IMR-90 (cell line): ENCODE measurements around the gene TRIM27. TPM values are rescaled to one million over a fixed set of nuclear protein-coding genes. Genes with fewer than 3 reads are reported as not detected.

ENCODE experiments used
- ATAC-seq: fragments of 200-7000 bp; cut with Tn5 transposase; 2 replicates; pipeline ENCODE4 v1.9.1; 2020; ENCODE audit warnings: low read depth, mild to moderate bottlenecking, moderate library complexity
- BruUV-seq: library from RNA; stranded (reverse); fragments of 400-500 nt; replicated peaks from 2 replicates; lab custom pipeline; 2021; lab: Mats Ljungman, UMichigan
- CTCF ChIA-PET: fragments of 300-600 bp; formaldehyde crosslinking; extraction: SDS; loops from one replicate; lab custom pipeline; 2021; ENCODE audit warnings: antibody characterized with exemption; lab: Yijun Ruan, JAX
- POLR2A ChIA-PET: fragments of 300-600 bp; sonication (Branson Sonifier 250); formaldehyde crosslinking; loops from one replicate; lab custom pipeline; 2022; ENCODE audit warnings: antibody characterized with exemption; ENCODE audit not compliant: unreplicated experiment; lab: Charles Lee
- DNase-seq: peaks from one replicate; pipeline ENCODE4 v3.0.0; 2013
- H2AFZ ChIP-seq: replicated peaks from 2 replicates; pipeline ENCODE3; 2013; ENCODE audit warnings: low read length, mild to moderate bottlenecking; ENCODE audit not compliant: poor library complexity
- H2AK5ac ChIP-seq: 2 replicates; pipeline ENCODE4 v1.6.1; 2013; ENCODE audit warnings: low read depth, low read length, inconsistent platforms
- H2AK9ac ChIP-seq: replicated peaks from 2 replicates; pipeline ENCODE3; 2013; ENCODE audit warnings: mild to moderate bottlenecking, low read depth, low read length, moderate library complexity; ENCODE audit not compliant: poor library complexity
- H2BK120ac ChIP-seq: 2 replicates; pipeline ENCODE4 v1.6.1; 2013; ENCODE audit warnings: low read depth, low read length, inconsistent platforms
- H2BK15ac ChIP-seq: 3 replicates; pipeline ENCODE4 v1.6.1; 2013; ENCODE audit warnings: low read depth, low read length, inconsistent platforms
- H2BK20ac ChIP-seq: 2 replicates; pipeline ENCODE4 v1.6.1; 2013; ENCODE audit warnings: low read depth, mild to moderate bottlenecking, inconsistent platforms, low read length, moderate library complexity
- H2BK5ac ChIP-seq: 2 replicates; pipeline ENCODE4 v1.6.1; 2013; ENCODE audit warnings: mild to moderate bottlenecking, low read depth, low read length, inconsistent platforms; ENCODE audit not compliant: poor library complexity, severe bottlenecking
- H3K14ac ChIP-seq: replicated peaks from 2 replicates; pipeline ENCODE4 v1.6.1; 2013; ENCODE audit warnings: low read depth, low read length, inconsistent platforms
- H3K18ac ChIP-seq: 2 replicates; pipeline ENCODE4 v1.6.1; 2013; ENCODE audit warnings: low read depth, low read length, control low read depth
- H3K23ac ChIP-seq: 2 replicates; pipeline ENCODE4 v1.6.1; 2013; ENCODE audit warnings: low read depth, low read length, inconsistent platforms
- H3K27ac ChIP-seq: 2 replicates; pipeline ENCODE4 v1.5.1; 2013; ENCODE audit warnings: mild to moderate bottlenecking, control low read depth, low read length; ENCODE audit not compliant: insufficient read depth
- H3K27me3 ChIP-seq: 2 replicates; pipeline ENCODE4 v1.6.1; 2013; ENCODE audit warnings: low read length; ENCODE audit not compliant: control insufficient read depth, insufficient read depth
- H3K36me3 ChIP-seq: 2 replicates; pipeline ENCODE4 v1.6.1; 2013; ENCODE audit warnings: low read length, mixed read lengths; ENCODE audit not compliant: control insufficient read depth, insufficient read depth
- H3K4ac ChIP-seq: 2 replicates; pipeline ENCODE4 v1.6.1; 2013; ENCODE audit warnings: low read depth, low read length, inconsistent platforms
- H3K4me1 ChIP-seq: 2 replicates; pipeline ENCODE4 v1.6.1; 2013; ENCODE audit warnings: low read length, mixed read lengths; ENCODE audit not compliant: control insufficient read depth, insufficient read depth
- H3K4me2 ChIP-seq: 2 replicates; pipeline ENCODE4 v1.6.1; 2013; ENCODE audit warnings: low read depth, mild to moderate bottlenecking, control low read depth, low read length, moderate library complexity
- H3K4me3 ChIP-seq: 2 replicates; pipeline ENCODE4 v1.5.1; 2013; ENCODE audit warnings: low read depth, mild to moderate bottlenecking, control low read depth, low read length, moderate library complexity; ENCODE audit not compliant: insufficient read depth
- H3K56ac ChIP-seq: 2 replicates; pipeline ENCODE4 v1.6.1; 2013; ENCODE audit warnings: low read length, inconsistent platforms; ENCODE audit not compliant: insufficient read depth; ENCODE audit errors: extremely low read depth
- H3K79me1 ChIP-seq, 2 experiments: 2 replicates each; pipeline ENCODE4 v1.6.1; 2013; ENCODE audit warnings: low read length in 2 of 2, inconsistent platforms in 1 of 2, low read depth in 1 of 2
- H3K9ac ChIP-seq: 2 replicates; pipeline ENCODE4 v1.6.1; 2013; ENCODE audit warnings: low read depth, low read length, control low read depth
- H3K9me1 ChIP-seq: 2 replicates; pipeline ENCODE4 v1.6.1; 2013; ENCODE audit warnings: low read length, inconsistent platforms; ENCODE audit not compliant: insufficient read depth
- H3K9me3 ChIP-seq: 2 replicates; pipeline ENCODE4 v1.6.1; 2013; ENCODE audit warnings: low read length; ENCODE audit not compliant: control insufficient read depth, insufficient read depth
- H4K20me1 ChIP-seq: 2 replicates; pipeline ENCODE4 v1.6.1; 2013; ENCODE audit warnings: low read length, inconsistent platforms; ENCODE audit not compliant: insufficient read depth
- H4K5ac ChIP-seq: 2 replicates; pipeline ENCODE4 v1.6.1; 2013; ENCODE audit warnings: mild to moderate bottlenecking, low read depth, low read length, control low read depth
- H4K8ac ChIP-seq, 2 experiments: 2 replicates each; pipeline ENCODE4 v1.6.1; 2013; ENCODE audit warnings: low read depth in 2 of 2, low read length in 2 of 2, control low read depth in 1 of 2, inconsistent platforms in 1 of 2
- H4K91ac ChIP-seq: 2 replicates; pipeline ENCODE4 v1.6.1; 2013; ENCODE audit warnings: low read depth, low read length, inconsistent platforms; ENCODE audit not compliant: insufficient read depth
- CHD1 ChIP-seq: IDR thresholded peaks from 2 replicates; pipeline ENCODE4 v1.6.1; 2012; ENCODE audit warnings: low read depth, low read length, improper control_type of control experiment
- CTCF ChIP-seq: conservative IDR thresholded peaks from 2 replicates; pipeline ENCODE4 v1.5.1; 2012; ENCODE audit warnings: mild to moderate bottlenecking, low read depth, low read length, improper control_type of control experiment
- ELK1 ChIP-seq: fragments of 150-350 bp; IDR thresholded peaks from 2 replicates; pipeline ENCODE4 v1.6.1; 2016; ENCODE audit warnings: low read depth, mild to moderate bottlenecking, low read length, moderate library complexity, borderline replicate concordance
- MAFK ChIP-seq: IDR thresholded peaks from 2 replicates; pipeline ENCODE4 v1.6.1; 2012; ENCODE audit warnings: low read depth, low read length, improper control_type of control experiment
- MXI1 ChIP-seq: IDR thresholded peaks from 2 replicates; pipeline ENCODE4 v1.6.1; 2012; ENCODE audit warnings: low read depth, mild to moderate bottlenecking, low read length, moderate library complexity, borderline replicate concordance
- RAD21 ChIP-seq: IDR thresholded peaks from 2 replicates; pipeline ENCODE4 v1.6.1; 2012; ENCODE audit warnings: low read length, improper control_type of control experiment
- RCOR1 ChIP-seq: IDR thresholded peaks from 2 replicates; pipeline ENCODE4 v1.6.1; 2012; ENCODE audit warnings: mild to moderate bottlenecking, low read length, improper control_type of control experiment; ENCODE audit not compliant: insufficient replicate concordance
- USF2 ChIP-seq: fragments of 150-350 bp; IDR thresholded peaks from 2 replicates; pipeline ENCODE4 v1.6.1; 2017; ENCODE audit warnings: mild to moderate bottlenecking, antibody characterized with exemption, low read length, low read depth
- WGBS, 2 experiments: methylation state at CpG; one replicate each; pipeline versions ENCODE4 v1.1.5 to v1.1.7; 2013; ENCODE audit warnings: missing lambda C conversion rate in 2 of 2; ENCODE audit not compliant: insufficient read length in 1 of 2; ENCODE audit errors: extremely low coverage in 2 of 2; 5-methylcytosine and 5-hydroxymethylcytosine counted together
- dilution Hi-C: fragments of 300-500 bp; cut with HindIII; formaldehyde crosslinking; loops from one replicate; pipeline ENCODE4 v1.14.3; 2018; ENCODE audit warnings: low sequenced_read_pairs; ENCODE audit not compliant: unreplicated experiment
- in situ Hi-C: fragments of 300-500 bp; cut with MboI; formaldehyde crosslinking; loops from 3 replicates; pipeline ENCODE4 v1.14.3; 2019; ENCODE audit warnings: low sequenced_read_pairs, inconsistent platforms, mixed read lengths
- intact Hi-C: fragments of 100-400 bp; cut with micrococcal nuclease; formaldehyde crosslinking; loops from 2 replicates; pipeline ENCODE4 v1.10.0; 2022
- polyA plus RNA-seq, 3 experiments: library from polyadenylated mRNA; depleted of rRNA; stranded (reverse); fragments of >200 nt; gene quantifications; 2 replicates each; pipeline ENCODE4 v1.2.3, GENCODE V29; 2012; ENCODE audit warnings: low replicate concordance in 1 of 3
- total RNA-seq: library from RNA; depleted of rRNA; stranded (reverse); fragments of >200 nt; gene quantifications from 2 replicates; pipeline ENCODE4 v1.2.3, GENCODE V29; 2012

Gene TRIM27
- total and polyA plus RNA-seq, 2 of the 4 experiments (the other 2 are of a cell fraction), result 44.4 to 48.0 TPM

GRCh38 chr6:28920281-28920680 is 3.5 kb downstream of the TRIM27 start (continued):
- no peak for TF ChIP-seq CTCF

- no peak overlapping the region for H2AK5ac ChIP-seq
- intact Hi-C loops, result no loop called here
- H3K14ac ChIP-seq, result no peak overlapping the region
- peaks cover 7 to 37% of the 10 kb centered on the region in 2 experiments for H3K79me1 ChIP-seq
- no peak overlapping the region for H4K5ac ChIP-seq
- H3K9me3 ChIP-seq, result no peaks in the 10 kb centered on the region
- H2BK120ac ChIP-seq, result no peak overlapping the region
- in situ Hi-C loops, result no loop called here
- H3K4me3 ChIP-seq, result no peak overlapping the region
- POLR2A ChIA-PET, result interaction anchor here (0.6 kb wide), 1 partner anchor 1020 kb away, joined by 5 read pairs; no protein-coding TSS in a partner anchor
- no CpG with 5 or more reads among the region's 2 CpGs for WGBS, 2 experiments
- no peak overlapping the region for H2BK15ac ChIP-seq
- H3K36me3 ChIP-seq, result peaks cover 52% of the 10 kb centered on the region
- no peak overlapping the region for H3K27ac ChIP-seq
- dilution Hi-C loops, result no loop called here
- no peaks in the 10 kb centered on the region for H3K4me1 ChIP-seq
- H2BK5ac ChIP-seq, result no peak overlapping the region
- no peak overlapping the region for H3K9ac ChIP-seq
- no peak overlapping the region for H3K4ac ChIP-seq
- no peak overlapping the region for H2BK20ac ChIP-seq
- no peak overlapping the region for H3K23ac ChIP-seq
- BruUV-seq, result no TSS peak
- H3K27me3 ChIP-seq, result no peaks in the 10 kb centered on the region
- no peaks in the 10 kb centered on the region for H3K9me1 ChIP-seq
- TF ChIP-seq RCOR1 (no peak), RAD21 (no peak), CHD1 (no peak), ELK1 (no peak), USF2 (no peak), MXI1 (no peak), CTCF (no peak), MAFK (no peak)
- CTCF ChIA-PET, result interaction anchor here (0.6 kb wide), 1 partner anchor 87 kb away, joined by 3 read pairs; no protein-coding TSS in a partner anchor
- ATAC-seq, result peak; percentile 46; the same call in 1 of the 2 replicates
- no peak overlapping the region for H3K4me2 ChIP-seq
- no peak overlapping the region for H3K18ac ChIP-seq
- no peak overlapping the region for H4K8ac ChIP-seq
- H4K20me1 ChIP-seq, result peaks cover 1% of the 10 kb centered on the region
- no peak overlapping the region for H2AFZ ChIP-seq
- H3K56ac ChIP-seq, result no peak overlapping the region
- DNase-seq, result peak; percentile 24
- no peak overlapping the region for H2AK9ac ChIP-seq
- no peak overlapping the region for H4K91ac ChIP-seq
Measured at GRCh38 chr6:28914941-28915340, 8.8 kb downstream of the TRIM27 start.
